Left ventricle myocardium inferior (tissue), 1 donor: ENCODE measurements around the gene PRRC2A. TPM values are rescaled to one million over a fixed set of nuclear protein-coding genes. Genes with fewer than 3 reads are reported as not detected.
"Not testable (repeated sequence)": the region's sequence is repeated elsewhere in the genome, so short reads cannot be mapped to it uniquely, and the experiment has no call there.

Experiments
- DNase-seq: peaks from one replicate; pipeline ENCODE4 v3.0.0-alpha.2; 2020
- H3K27ac ChIP-seq: fragments of 200-600 bp; replicated peaks from 2 replicates; pipeline ENCODE4 v1.8.0; 2021
- H3K27me3 ChIP-seq: fragments of 200-600 bp; 2 replicates; pipeline ENCODE4 v1.8.0; 2021; ENCODE audit warnings: low read depth
- H3K36me3 ChIP-seq: fragments of 200-600 bp; 2 replicates; pipeline ENCODE4 v1.8.0; 2021
- H3K4me1 ChIP-seq: fragments of 200-600 bp; 2 replicates; pipeline ENCODE4 v1.8.0; 2021
- H3K4me3 ChIP-seq: fragments of 200-600 bp; 2 replicates; pipeline ENCODE4 v1.8.0; 2021; ENCODE audit warnings: mild to moderate bottlenecking, moderate library complexity
- H3K9me3 ChIP-seq: fragments of 200-600 bp; replicated peaks from 2 replicates; pipeline ENCODE4 v1.8.0; 2021
- intact Hi-C: fragments of 100-400 bp; cut with micrococcal nuclease; formaldehyde crosslinking; loops from one replicate; pipeline ENCODE4 v1.11.0; 2022
- total RNA-seq: library from RNA; stranded (reverse); fragmentation: NEBNext Ultra II Directional; extraction: Animal tissue kit (Norgen Biotek cat#: 25700); gene quantifications from one replicate; pipeline ENCODE4 v1.2.1, GENCODE V29; 2021
- TF ChIP-seq, protein P1 (sequence below): fragments of 200-600 bp; IDR thresholded peaks from 2 replicates; pipeline ENCODE4 v1.8.0; 2021; ENCODE audit warnings: antibody characterized with exemption, mild to moderate bottlenecking, borderline replicate concordance
- donor health status: DM: no; HTN: yes; CAD: no; lungs with severe emphysema.

The PRRC2A gene
- total RNA-seq, 1 donor from 2014 or later, result 82.4 TPM

DNA sequence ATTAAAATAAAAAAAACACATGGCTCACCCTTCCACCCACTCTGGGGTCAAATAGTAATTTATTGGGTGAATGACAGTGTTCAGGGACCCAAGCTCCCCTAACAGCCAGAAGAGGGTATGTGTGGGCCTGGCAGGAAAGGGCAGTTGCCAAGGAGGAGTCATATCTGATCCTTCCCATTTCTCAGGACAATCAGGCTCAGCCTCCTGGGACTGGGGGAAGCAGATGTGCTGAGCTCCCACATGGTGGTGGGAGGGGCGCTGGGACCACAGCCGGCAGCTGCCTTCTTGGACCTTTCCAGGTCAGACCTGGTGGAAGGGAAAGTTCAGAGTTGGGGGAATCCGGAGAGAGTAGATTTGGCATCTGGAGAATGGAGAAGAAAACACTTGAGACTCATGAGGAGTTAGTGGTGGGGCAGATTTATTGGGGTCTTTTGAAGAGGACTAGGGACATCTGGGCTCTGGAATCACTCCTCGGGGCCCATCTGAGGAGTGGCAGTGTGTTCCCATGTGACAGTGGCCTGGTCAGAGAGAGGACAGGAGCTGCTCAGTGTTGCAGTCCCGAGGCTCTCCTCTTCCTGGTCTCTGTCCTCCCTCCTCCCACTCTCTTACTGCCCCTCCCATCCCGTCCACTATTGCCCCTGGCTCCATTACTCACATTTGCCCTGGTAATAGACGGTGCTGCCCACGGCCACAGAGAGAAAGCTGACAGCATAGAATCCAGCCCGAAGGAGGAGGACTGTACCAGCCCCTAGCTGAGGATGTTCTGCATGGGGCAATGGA, 31.5 kb upstream of the PRRC2A start:
- no peak for DNase-seq
- Histone ChIP-seq H3K27me3 (no peaks in the 10 kb centered on the region), H3K27ac (no peak overlapping the region), H3K4me1 (peaks cover 3% of the 10 kb centered on the region), H3K4me3 (no peak overlapping the region), H3K9me3 (no peaks in the 10 kb centered on the region), H3K36me3 (no peaks in the 10 kb centered on the region)
- intact Hi-C loops, result no loop called here
- TF ChIP-seq, protein P1, sequence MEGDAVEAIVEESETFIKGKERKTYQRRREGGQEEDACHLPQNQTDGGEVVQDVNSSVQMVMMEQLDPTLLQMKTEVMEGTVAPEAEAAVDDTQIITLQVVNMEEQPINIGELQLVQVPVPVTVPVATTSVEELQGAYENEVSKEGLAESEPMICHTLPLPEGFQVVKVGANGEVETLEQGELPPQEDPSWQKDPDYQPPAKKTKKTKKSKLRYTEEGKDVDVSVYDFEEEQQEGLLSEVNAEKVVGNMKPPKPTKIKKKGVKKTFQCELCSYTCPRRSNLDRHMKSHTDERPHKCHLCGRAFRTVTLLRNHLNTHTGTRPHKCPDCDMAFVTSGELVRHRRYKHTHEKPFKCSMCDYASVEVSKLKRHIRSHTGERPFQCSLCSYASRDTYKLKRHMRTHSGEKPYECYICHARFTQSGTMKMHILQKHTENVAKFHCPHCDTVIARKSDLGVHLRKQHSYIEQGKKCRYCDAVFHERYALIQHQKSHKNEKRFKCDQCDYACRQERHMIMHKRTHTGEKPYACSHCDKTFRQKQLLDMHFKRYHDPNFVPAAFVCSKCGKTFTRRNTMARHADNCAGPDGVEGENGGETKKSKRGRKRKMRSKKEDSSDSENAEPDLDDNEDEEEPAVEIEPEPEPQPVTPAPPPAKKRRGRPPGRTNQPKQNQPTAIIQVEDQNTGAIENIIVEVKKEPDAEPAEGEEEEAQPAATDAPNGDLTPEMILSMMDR, result no peak

DNA sequence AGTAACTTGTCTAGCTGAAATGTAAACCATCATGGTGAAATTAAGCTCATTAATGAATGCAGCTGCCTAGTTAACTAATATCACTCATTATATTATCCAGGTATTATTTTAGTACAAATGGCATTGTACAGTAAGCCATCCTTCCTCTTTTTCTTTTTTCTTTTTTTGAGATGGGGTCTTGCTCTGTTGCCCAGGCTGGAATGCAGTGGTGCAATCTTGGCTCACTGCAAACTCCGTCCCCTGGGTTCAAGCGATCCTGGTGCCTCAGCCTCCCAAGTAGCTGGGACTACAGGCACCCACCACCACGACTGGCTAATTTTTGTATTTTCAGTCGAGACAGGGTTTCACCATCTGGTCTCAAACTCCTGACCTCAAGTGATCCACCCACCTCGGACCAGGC, 29.8 kb upstream of the PRRC2A start:
- H3K9me3 ChIP-seq, H3K27me3 ChIP-seq, H3K4me3 ChIP-seq, H3K4me1 ChIP-seq, DNase-seq, H3K27ac ChIP-seq, H3K36me3 ChIP-seq, intact Hi-C loops: not testable (repeated sequence)

DNA sequence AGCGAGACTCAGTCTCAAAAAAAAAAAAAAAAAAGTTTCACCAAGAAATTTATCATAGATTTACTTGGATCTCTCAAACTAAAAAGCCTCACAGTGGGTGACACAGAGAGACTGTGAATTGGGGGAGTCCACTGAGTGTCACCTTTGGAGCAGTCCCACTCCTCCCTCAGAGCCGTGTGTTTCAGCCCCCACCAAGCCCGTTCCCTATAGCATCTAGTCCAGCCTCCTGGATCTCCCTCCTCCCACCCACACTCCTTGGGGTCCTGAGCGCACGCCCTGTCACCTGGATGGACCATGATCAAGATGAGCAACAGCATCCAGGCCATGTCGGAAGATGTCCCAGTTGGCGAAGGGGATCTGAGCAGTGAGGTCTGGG, 28.1 kb upstream of the PRRC2A start:
- Histone ChIP-seq H3K27ac (no peak overlapping the region), H3K27me3 (no peaks in the 10 kb centered on the region), H3K36me3 (no peaks in the 10 kb centered on the region), H3K4me1 (no peaks in the 10 kb centered on the region), H3K4me3 (no peak overlapping the region), H3K9me3 (no peaks in the 10 kb centered on the region)
- TF ChIP-seq, protein P1, result no peak
- no peak for DNase-seq
- intact Hi-C loops, result no loop called here

DNA sequence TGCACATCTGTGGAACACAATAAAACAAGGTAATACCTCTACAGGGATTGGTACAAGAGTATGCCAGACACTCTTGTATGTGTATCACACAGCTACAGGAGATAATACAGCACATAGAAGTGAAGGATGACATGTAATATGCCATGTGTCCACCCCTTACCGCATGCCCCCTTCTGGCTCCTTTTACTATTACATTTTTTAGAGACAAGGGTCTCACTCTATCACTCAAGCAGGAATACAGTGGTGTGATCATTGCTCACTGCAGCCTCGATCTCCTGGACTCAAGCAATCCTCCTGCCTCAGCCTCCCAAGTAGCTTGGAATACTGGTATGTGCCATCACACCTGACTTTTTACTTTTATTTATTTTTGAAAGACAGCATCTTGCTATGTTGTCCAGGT, 23.5 kb upstream of the PRRC2A start:
- Histone ChIP-seq H3K27ac (no peak overlapping the region), H3K4me1 (no peaks in the 10 kb centered on the region), H3K36me3 (no peaks in the 10 kb centered on the region), H3K9me3 (no peaks in the 10 kb centered on the region), H3K27me3 (no peaks in the 10 kb centered on the region), H3K4me3 (no peak overlapping the region)
- intact Hi-C loops, result no loop called here
- no peak for DNase-seq
- TF ChIP-seq, protein P1, result peak; percentile 50

DNA sequence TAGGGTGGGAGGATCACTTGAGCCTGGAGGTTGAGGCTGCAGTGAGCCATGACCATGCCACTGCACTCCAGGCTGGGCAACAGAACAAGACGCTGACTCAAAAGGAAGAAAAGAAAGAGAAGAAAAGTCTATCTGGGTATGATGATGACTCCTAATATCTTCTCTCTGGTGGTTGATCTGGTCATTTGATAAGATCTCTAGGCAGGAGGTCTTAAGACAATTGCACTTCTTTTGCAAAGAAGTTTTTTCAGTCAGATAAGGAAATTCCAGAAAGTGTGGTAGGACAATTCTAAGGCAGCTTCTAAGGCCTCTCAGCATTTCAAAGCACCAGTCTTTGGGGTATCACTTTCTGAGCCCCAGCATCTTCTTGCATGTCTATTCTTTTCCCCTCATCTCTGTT, 13.2 kb upstream of the PRRC2A start:
- no peaks in the 10 kb centered on the region for H3K9me3 ChIP-seq
- no peak overlapping the region for H3K4me3 ChIP-seq
- no peak overlapping the region for H3K27ac ChIP-seq
- TF ChIP-seq, protein P1, result no peak
- no peaks in the 10 kb centered on the region for H3K4me1 ChIP-seq
- H3K36me3 ChIP-seq, result no peaks in the 10 kb centered on the region
- H3K27me3 ChIP-seq, result no peaks in the 10 kb centered on the region
- intact Hi-C loops, result no loop called here
- DNase-seq, result no peak

DNA sequence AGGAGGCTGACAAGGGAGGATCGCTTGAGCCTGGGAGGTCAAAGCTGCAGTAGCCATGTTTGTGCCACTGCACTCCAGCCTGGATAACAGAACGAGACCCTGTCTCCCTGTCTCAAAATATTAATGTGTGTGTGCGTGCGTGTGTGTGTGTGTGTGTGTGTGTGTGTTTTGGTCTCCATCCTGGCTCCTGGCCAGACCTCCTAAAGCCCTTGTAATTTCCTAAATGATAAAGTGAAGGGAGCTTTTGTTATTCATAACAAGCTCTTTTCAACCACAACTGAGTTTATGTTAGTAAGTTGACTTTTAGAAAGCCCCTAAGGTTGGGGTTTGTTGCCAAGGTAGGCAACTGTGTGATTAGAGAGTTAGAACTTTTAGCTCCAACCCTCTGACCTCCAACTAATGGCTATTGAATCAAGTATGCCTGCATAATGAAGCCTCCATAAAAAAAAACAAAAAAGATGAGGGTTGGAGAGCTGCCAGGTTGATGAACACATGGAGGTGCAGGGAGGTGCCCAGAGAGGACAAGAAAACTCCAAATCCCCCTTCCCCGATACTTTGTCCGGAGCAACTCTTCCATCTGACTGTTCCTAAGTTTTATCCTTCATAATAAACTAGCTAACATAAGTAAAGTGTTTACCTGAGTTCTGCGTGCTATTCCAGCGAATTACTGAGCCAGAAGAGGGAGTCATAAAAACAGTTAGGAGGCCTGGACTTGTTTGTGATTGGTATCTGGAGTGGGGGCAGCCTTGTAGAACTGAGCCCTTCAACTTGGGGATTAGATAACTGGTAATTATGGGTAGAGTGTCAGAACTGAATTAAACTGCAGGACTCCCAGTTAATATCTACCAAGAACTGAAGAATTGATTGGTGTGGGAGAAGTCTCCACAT, 10.8 kb upstream of the PRRC2A start:
- TF ChIP-seq, protein P1, result no peak
- intact Hi-C loops, result no loop called here
- no peaks in the 10 kb centered on the region for H3K4me1 ChIP-seq
- no peaks in the 10 kb centered on the region for H3K9me3 ChIP-seq
- no peak for DNase-seq
- H3K27me3 ChIP-seq, result no peaks in the 10 kb centered on the region
- H3K4me3 ChIP-seq, result no peak overlapping the region
- no peaks in the 10 kb centered on the region for H3K36me3 ChIP-seq
- H3K27ac ChIP-seq, result no peak overlapping the region
